Ammon's horn (tissue), 1 donor: Measurements from ENCODE around the gene NAXD.
"Not testable (repeated sequence)": the region's sequence is repeated elsewhere in the genome, so short reads cannot be mapped to it uniquely, and the experiment has no call there.

Source experiments
- DNase-seq: peaks from one replicate; pipeline ENCODE4 v3.0.0-alpha.2; 2016; ENCODE audit warnings: low spot score

NAXD gene

GRCh38 chr13:110644892-110645521, 29.7 kb downstream of the NAXD start:
- peak; percentile 83 for DNase-seq

GRCh38 chr13:110645750-110646149, 30.4 kb downstream of the NAXD start:
- DNase-seq = no peak

GRCh38 chr13:110646442-110647364, 31.4 kb downstream of the NAXD start:
- no peak for DNase-seq

GRCh38 chr13:110647365-110647737, 32.0 kb downstream of the NAXD start:
- no peak for DNase-seq

GRCh38 chr13:110648146-110648819, 32.9 kb downstream of the NAXD start:
- DNase-seq = no peak

GRCh38 chr13:110648848-110649421, 33.6 kb downstream of the NAXD start:
- no peak for DNase-seq

- no peak for DNase-seq
Measured at GRCh38 chr13:110649551-110649950, 34.2 kb downstream of the NAXD start.

GRCh38 chr13:110650436-110650835, 35.1 kb downstream of the NAXD start:
- no peak for DNase-seq

- no peak for DNase-seq
Measured at GRCh38 chr13:110651271-110651670, 35.9 kb downstream of the NAXD start.

- no peak for DNase-seq
Measured at GRCh38 chr13:110651726-110652230, 36.4 kb downstream of the NAXD start.

- DNase-seq = no peak
Measured at GRCh38 chr13:110652231-110652730, 36.9 kb downstream of the NAXD start.

GRCh38 chr13:110652764-110653163, 37.4 kb downstream of the NAXD start:
- no peak for DNase-seq

- DNase-seq = no peak
Measured at GRCh38 chr13:110653271-110653670, 37.9 kb downstream of the NAXD start.

- no peak for DNase-seq
Measured at GRCh38 chr13:110653851-110654250, 38.5 kb downstream of the NAXD start.

GRCh38 chr13:110657196-110657595, 41.9 kb downstream of the NAXD start:
- no peak for DNase-seq

GRCh38 chr13:110658218-110658911, 43.0 kb downstream of the NAXD start:
- DNase-seq = not testable (repeated sequence)

GRCh38 chr13:110661256-110661655, 45.9 kb downstream of the NAXD start:
- no peak for DNase-seq

GRCh38 chr13:110662091-110662490, 46.7 kb downstream of the NAXD start:
- no peak for DNase-seq

GRCh38 chr13:110662777-110663443, 47.6 kb downstream of the NAXD start:
- DNase-seq = no peak

GRCh38 chr13:110663491-110663890, 48.1 kb downstream of the NAXD start:
- DNase-seq = no peak

GRCh38 chr13:110664041-110664440, 48.7 kb downstream of the NAXD start:
- DNase-seq = no peak
